MM.1S (cell line): ENCODE results near the gene METTL2B.
A peak's percentile ranks its signal among the peaks of the same experiment; 100 is the strongest.

Experiments used
- DNase-seq: peaks from one replicate; pipeline ENCODE4 v3.0.0-alpha.2; 2015
- H2AFZ ChIP-seq: fragments of 300-600 bp; sonication (generic); 2 replicates; pipeline ENCODE4 v1.6.0; 2016; ENCODE audit warnings: antibody characterized with exemption, low read length
- H3F3A ChIP-seq: fragments of 300-600 bp; sonication (generic); 2 replicates; pipeline ENCODE4 v1.6.1; 2016; ENCODE audit warnings: mild to moderate bottlenecking, antibody characterized with exemption, low read length, moderate library complexity, mixed read lengths; ENCODE audit not compliant: insufficient read depth
- H3K27ac ChIP-seq: fragments of 300-600 bp; sonication (generic); 2 replicates; pipeline ENCODE4 v1.5.1; 2016; ENCODE audit warnings: mild to moderate bottlenecking, low read length
- H3K27me3 ChIP-seq: fragments of 300-600 bp; sonication (generic); replicated peaks from 2 replicates; pipeline ENCODE4 v1.6.0; 2016; ENCODE audit warnings: low read length; ENCODE audit not compliant: insufficient read depth
- H3K36me3 ChIP-seq: fragments of 300-600 bp; sonication (generic); replicated peaks from 2 replicates; pipeline ENCODE4 v1.6.1; 2016; ENCODE audit warnings: mild to moderate bottlenecking, low read length, mixed read lengths; ENCODE audit not compliant: insufficient read depth
- H3K4me1 ChIP-seq: fragments of 300-600 bp; sonication (generic); 2 replicates; pipeline ENCODE4 v1.6.1; 2016; ENCODE audit warnings: low read length, mixed read lengths
- H3K4me2 ChIP-seq: fragments of 300-600 bp; sonication (generic); 2 replicates; pipeline ENCODE4 v1.6.0; 2016; ENCODE audit warnings: low read depth, low read length
- H3K4me3 ChIP-seq: fragments of 300-600 bp; sonication (generic); 2 replicates; pipeline ENCODE4 v1.5.1; 2016; ENCODE audit warnings: low read length, mixed read lengths
- H3K79me2 ChIP-seq: fragments of 300-600 bp; sonication (generic); 2 replicates; pipeline ENCODE4 v1.6.1; 2016; ENCODE audit warnings: mixed run types, low read length, mixed read lengths
- H3K9ac ChIP-seq: fragments of 300-600 bp; sonication (generic); 2 replicates; pipeline ENCODE4 v1.6.1; 2016; ENCODE audit warnings: low read length, mixed read lengths
- H3K9me2 ChIP-seq: fragments of 300-600 bp; sonication (generic); replicated peaks from 2 replicates; pipeline ENCODE4 v1.6.1; 2016; ENCODE audit warnings: mild to moderate bottlenecking, low read length, mixed read lengths; ENCODE audit not compliant: insufficient read depth
- H3K9me3 ChIP-seq: fragments of 300-600 bp; sonication (generic); replicated peaks from 2 replicates; pipeline ENCODE4 v1.6.1; 2016; ENCODE audit warnings: mild to moderate bottlenecking, low read length, mixed read lengths; ENCODE audit not compliant: insufficient read depth
- H4K20me1 ChIP-seq: fragments of 300-600 bp; sonication (generic); 2 replicates; pipeline ENCODE4 v1.6.1; 2016; ENCODE audit warnings: mild to moderate bottlenecking, low read length, moderate library complexity, mixed read lengths; ENCODE audit not compliant: insufficient read depth
- CTCF ChIP-seq: fragments of 300-600 bp; sonication (generic); IDR thresholded peaks from 2 replicates; pipeline ENCODE4 v1.5.1; 2016; ENCODE audit warnings: antibody characterized with exemption, low read length, mixed read lengths
- EZH2 ChIP-seq: fragments of 300-600 bp; sonication (generic); optimal IDR thresholded peaks from 2 replicates; pipeline ENCODE3; 2017; ENCODE audit warnings: low read depth, mild to moderate bottlenecking, antibody characterized with exemption, low read length, mixed read lengths
- EZH2phosphoT487 ChIP-seq: fragments of 300-600 bp; sonication (generic); IDR thresholded peaks from 2 replicates; pipeline ENCODE4 v1.6.1; 2018; ENCODE audit warnings: antibody characterized with exemption, low read length

Gene METTL2B

GRCh38 chr7:128452552-128452951 lies 24.0 kb upstream of the METTL2B start:
- Histone ChIP-seq H3F3A (peaks cover 4% of the 10 kb centered on the region; the same call in 1 of the 2 replicates), H4K20me1 (no peaks in the 10 kb centered on the region), H3K9ac (no peak overlapping the region), H3K9me3 (no peaks in the 10 kb centered on the region), H3K27ac (no peak overlapping the region), H3K79me2 (peaks cover 15% of the 10 kb centered on the region), H3K4me1 (peaks cover 13% of the 10 kb centered on the region), H3K4me2 (no peak overlapping the region), H3K27me3 (no peaks in the 10 kb centered on the region; the same call in 1 of the 2 replicates), H3K36me3 (no peaks in the 10 kb centered on the region), H2AFZ (no peak overlapping the region), H3K4me3 (no peak overlapping the region), H3K9me2 (no peaks in the 10 kb centered on the region)
- DNase-seq = no peak
- TF ChIP-seq EZH2phosphoT487 (no peak), CTCF (no peak), EZH2 (no peak)

GRCh38 chr7:128453836-128454804 lies 22.4 kb upstream of the METTL2B start:
- peaks cover 15% of the 10 kb centered on the region for H3K79me2 ChIP-seq
- peaks cover 17% of the 10 kb centered on the region for H3F3A ChIP-seq
- H3K9ac ChIP-seq = no peak overlapping the region
- H3K36me3 ChIP-seq = no peaks in the 10 kb centered on the region
- no peak overlapping the region for H3K4me3 ChIP-seq
- H3K9me3 ChIP-seq = no peaks in the 10 kb centered on the region
- TF ChIP-seq EZH2phosphoT487 = no peak
- TF ChIP-seq CTCF = no peak
- no peak for TF ChIP-seq EZH2
- H3K4me1 ChIP-seq = peaks cover 27% of the 10 kb centered on the region
- no peaks in the 10 kb centered on the region for H4K20me1 ChIP-seq
- no peak overlapping the region for H3K27ac ChIP-seq
- no peak overlapping the region for H2AFZ ChIP-seq
- no peaks in the 10 kb centered on the region for H3K9me2 ChIP-seq
- no peaks in the 10 kb centered on the region; the same call in 1 of the 2 replicates for H3K27me3 ChIP-seq
- H3K4me2 ChIP-seq = no peak overlapping the region
- DNase-seq = no peak

GRCh38 chr7:128454808-128455542 lies 21.6 kb upstream of the METTL2B start:
- TF ChIP-seq EZH2 (no peak), CTCF (no peak; the same call in 1 of the 2 replicates), EZH2phosphoT487 (no peak)
- peak overlapping the region; percentile 30; the same call in 1 of the 2 replicates for H3K27ac ChIP-seq
- H2AFZ ChIP-seq = peak overlapping the region; percentile 95
- H3K27me3 ChIP-seq = no peaks in the 10 kb centered on the region; the same call in 1 of the 2 replicates
- H4K20me1 ChIP-seq = 0 out of 2 replicates have a peak, but pooled peaks cover 4% of the 10 kb centered on the region
- no peaks in the 10 kb centered on the region for H3K9me3 ChIP-seq
- H3K79me2 ChIP-seq = peaks cover 19% of the 10 kb centered on the region
- peak overlapping the region; percentile 90 for H3K4me3 ChIP-seq
- H3F3A ChIP-seq = peaks cover 25% of the 10 kb centered on the region
- peak; percentile 59 for DNase-seq
- H3K9ac ChIP-seq = peak overlapping the region; percentile 62
- peaks cover 35% of the 10 kb centered on the region for H3K4me1 ChIP-seq
- H3K9me2 ChIP-seq = no peaks in the 10 kb centered on the region
- no peaks in the 10 kb centered on the region for H3K36me3 ChIP-seq
- H3K4me2 ChIP-seq = peak overlapping the region; percentile 71
